ENCODE results near the gene RASSF4.

The RASSF4 gene

DNA sequence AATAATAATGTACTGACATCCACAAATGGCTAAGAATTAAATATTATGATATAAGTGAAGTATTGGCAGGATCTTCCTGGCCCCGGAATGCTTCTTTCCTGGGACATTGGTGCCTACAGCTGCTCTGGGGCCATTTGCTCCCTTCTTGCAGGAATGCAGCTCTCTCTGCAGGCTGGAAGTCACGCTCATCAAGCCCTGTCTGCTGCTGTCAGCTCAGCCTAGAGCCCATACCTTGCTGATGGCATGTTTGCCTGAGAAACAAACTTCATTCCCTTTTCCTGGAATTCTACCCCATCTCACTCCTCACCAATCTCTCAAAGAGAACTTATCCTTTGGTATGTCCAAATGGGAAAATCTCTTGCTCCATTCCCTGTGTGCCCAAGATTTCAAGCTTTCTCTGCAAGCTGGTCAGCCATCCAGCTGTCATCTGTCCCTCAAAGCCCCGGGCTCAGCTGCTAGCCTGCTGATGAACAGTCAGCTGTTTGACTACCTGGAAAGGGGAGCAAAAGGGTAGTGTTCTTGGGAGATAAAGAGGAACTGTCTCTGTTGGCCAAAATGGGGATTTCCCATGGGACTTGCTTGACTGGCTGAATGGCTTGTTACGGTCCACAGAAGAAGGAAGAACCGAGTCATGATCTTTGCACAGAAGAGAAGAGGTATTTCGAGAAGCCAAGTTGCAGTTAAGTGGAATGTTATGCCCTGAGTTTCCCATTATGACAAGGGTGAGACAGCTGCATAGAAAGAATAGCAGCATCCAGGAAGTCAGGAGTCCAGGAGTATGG, 12.0 kb upstream of the RASSF4 start:
- no peak for DNase-seq (ENCODE audit: low read depth in 2 of 2)

DNA sequence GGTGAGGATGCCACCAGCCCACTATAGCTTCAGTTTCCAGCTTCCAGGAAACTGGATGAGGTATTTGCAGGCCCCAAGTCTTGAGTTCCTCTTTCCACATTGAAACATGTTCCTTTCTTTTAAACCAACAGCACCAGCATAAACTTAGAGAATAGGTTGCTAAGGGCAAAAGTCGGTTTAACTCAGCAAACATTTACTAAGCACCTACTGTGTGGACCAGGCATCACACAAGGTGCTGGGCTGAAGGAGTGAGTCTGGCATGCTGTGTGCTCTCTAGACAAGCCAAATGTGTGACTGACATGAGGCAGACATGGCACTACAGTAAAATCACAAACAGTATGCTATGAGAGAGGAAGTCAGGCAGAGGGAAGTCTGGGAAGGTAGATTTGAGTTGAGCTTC, 11.0 kb upstream of the RASSF4 start:
- DNase-seq (ENCODE audit: low read depth in 2 of 2) = no peak

DNA sequence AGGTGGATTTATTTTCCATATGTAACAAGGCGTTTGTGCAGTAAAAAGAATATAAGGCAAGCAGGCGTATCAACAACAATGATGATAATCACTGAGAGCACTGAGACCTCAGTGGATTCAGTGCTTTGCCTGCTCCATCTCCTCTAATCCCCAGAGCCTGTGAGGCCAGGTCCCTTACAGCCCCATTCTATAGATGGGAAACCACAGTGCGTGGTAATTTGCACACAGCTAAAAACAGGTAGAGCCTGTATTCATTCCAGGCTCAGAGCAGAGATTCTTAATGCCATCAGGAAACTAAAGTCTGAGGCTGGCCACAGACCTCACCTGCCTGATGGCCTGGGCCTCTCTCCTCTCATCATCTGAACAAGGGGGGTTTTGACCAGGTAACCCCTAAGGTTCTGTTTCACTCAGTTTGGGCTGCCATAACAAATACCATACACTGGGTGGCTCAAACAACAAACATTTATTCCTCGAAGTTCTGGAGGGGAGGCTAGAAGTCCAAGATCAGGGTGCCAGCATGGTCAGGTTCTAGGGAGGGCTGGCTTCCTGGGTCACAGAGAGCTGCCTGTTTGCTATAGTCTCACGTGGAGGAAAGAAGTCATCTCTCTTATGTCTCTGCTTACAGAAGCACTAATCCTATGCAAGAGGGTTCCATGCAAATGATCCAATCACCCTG, 10.3 kb upstream of the RASSF4 start:
- DNase-seq (ENCODE audit: low read depth in 2 of 2) = no peak

DNA sequence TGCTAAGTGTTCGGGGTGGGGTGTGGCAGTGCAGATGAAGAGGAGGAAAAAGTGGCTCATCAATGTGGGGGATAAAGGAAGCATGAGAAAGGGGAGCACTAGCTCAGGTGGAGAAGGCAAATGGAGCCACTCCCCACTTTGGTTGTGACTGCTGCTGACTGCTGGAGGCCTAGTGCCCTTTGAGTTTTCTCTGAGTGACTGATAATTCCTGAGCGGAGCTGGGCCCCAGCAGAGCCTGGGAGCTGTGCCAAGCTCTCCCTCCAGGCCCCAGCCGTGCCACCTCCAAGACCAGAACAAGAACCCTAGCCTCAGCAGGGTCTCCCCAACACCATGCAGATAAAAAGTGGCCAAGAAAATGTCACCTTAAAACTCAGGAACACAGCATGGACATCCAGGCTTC, 9.7 kb upstream of the RASSF4 start:
- DNase-seq (ENCODE audit: low read depth in 2 of 2) = no peak

DNA sequence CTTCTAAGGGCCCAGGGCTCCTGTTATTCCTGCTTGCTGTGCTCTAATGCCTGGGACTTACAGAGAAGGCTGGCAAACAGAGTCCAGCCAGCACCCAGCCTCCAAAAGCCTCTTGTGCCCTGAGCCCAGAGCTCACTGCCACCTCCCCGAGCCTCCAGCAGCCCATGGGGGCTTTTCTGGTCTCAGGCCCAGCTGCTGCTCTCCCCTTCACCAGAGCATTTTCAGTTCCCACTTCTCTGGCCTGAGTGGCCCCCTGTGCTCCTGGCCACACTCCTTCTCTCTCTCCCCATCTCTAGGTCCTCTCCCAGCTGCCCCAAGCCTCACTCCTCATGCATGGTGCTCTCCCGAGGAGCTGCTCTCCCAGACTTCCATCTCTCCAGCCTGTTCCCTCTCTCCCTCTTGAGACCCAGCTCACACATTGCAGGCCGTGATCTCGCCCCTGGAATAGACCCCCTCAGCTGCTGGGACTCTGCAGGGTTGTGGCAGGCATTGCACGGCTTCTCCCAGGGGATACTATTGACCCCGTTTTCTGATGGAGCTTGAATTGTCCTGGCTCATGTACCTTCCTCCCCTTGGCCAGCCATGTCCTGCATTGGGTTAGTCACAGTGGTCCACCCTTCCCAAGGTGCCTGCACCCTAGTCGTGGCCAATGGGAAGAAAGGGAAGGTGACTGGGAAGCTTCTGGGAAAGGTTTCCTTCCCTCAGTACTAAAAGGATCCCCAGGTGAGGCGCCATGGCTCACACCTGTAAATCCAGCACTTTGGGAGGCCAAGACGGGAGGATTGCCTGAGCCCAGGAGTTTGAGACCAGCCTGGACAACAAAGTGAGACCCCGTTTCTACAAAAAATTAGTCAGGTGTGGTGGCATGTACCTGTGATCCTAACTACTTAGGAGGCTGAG, 9.0 kb upstream of the RASSF4 start:
- no peak for DNase-seq (ENCODE audit: low read depth in 2 of 2)

DNA sequence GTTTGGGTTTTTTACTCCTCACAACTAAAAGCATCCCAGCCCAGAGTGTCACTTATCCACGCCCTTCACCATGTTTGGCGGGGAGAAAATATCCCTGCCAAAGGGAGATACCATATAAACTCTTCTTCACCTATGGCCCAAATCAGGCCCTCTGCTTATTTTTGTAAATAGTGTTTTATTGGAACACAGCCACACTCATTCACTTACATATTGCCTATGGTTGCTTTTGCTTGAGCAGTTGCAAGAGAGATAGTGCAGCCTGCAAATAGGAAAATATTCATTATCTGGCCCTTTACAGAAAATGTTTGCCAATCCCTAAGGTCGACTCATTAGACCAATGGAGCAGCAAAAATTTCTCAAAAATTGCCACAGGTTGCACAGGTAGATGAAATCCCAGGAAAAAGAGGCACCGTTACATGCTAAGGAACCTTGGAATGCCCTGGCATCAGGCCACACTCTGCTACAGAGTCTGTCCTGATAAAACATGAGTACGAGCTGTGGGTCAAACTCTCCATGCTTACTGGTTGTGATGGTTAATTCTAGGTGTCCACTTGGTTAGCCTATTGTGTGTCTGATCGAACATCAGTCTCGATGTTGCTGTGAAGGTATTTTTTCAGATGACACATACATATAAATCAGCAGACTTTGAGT, 7.9 kb upstream of the RASSF4 start:
- no peak for DNase-seq (ENCODE audit: low read depth in 2 of 2)

DNA sequence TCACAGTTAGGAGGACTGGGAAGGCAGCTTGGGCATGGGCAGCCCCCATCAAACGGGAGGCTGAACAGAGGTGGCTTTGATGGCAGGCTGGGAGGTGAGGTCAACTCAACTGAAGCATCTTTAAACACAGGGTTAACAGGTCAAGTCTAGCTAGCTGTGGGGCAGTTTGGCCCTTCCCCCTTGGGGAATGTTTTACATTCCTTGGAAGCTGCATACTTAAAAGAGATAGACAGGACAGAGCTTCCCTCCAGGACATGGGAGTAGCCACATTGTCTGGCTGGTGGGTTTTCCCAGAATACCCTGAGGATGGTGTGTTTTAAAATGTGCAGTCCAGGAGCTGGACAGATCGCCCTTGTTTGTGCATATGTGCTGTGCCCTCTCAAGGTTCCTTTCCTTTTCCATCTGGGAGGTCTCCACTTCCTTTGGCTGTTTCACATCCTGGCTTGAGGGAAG, 6.8 kb upstream of the RASSF4 start:
- no peak for DNase-seq (ENCODE audit: low read depth in 2 of 2)

DNA sequence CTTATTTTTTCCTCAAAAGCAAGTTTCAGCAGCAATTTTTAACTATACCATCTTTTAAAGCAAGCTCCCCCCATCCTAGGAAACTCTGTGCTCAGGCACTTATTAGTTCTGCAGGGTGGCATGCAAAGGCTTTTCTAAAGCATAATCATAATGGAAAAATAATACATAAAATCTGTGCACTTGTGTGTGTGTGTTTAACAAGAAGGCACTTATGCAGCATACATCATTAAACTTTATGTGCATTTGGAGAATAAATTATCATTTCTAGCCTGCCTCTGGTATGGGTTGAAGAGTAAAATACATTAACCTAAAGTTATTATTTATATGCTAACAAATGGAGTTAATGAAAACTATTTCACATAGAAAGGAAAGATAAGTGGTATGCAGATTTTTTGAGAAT, 5.6 kb upstream of the RASSF4 start:
- no peak for DNase-seq (ENCODE audit: low read depth in 2 of 2)

DNA sequence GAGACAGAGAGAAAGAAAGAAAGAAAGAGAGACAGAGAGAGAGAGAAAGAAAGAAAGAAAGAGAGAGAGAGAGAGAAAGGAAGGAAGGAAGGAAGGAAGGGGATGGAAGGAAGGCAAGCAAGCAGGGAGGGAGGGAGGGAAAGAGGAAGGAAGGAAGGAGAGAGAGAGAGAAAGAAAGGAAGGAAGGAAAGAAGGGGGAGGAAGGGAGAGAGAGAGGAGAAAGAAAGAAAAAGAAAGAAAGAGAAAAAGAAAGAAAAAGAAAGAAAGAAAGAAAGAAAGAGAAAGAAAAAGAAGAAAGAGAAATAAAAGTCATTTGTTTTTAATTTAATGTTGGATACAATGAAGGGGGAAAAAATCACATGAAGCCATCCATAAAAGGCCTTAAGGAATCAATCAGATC, 4.6 kb upstream of the RASSF4 start:
- no peak for DNase-seq (ENCODE audit: low read depth in 2 of 2)

DNA sequence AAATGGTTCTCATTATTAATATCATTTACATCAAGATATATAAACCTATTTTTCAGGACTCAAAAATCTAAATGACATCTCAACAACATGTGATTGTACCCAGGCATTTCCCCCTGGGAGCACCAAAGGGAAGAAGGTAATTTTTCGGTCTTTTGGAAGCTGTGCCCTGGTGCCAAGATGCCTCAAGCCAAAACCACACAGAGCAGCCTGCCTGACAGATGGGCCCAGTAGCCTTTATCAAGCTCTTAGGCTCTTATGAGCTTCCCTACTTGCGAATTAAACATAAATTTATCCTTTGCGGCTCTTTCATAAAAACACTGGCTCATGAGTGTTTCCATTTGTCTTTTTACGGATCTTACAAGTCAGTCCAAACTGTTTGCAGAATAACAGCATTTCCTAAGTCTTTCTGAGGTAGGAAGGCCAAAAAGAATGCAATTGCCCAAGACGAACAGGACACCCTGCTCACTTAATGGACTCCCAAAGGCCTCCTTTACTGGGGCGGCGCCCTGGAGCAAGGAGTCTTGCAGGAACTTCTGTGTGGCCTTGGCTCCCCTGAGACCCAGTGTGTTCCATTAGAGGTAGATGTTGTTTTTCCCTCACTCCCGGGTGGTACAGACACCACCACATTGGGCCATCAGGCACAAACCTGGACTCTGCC, 4.1 kb upstream of the RASSF4 start:
- DNase-seq (ENCODE audit: low read depth in 2 of 2) = no peak

DNA sequence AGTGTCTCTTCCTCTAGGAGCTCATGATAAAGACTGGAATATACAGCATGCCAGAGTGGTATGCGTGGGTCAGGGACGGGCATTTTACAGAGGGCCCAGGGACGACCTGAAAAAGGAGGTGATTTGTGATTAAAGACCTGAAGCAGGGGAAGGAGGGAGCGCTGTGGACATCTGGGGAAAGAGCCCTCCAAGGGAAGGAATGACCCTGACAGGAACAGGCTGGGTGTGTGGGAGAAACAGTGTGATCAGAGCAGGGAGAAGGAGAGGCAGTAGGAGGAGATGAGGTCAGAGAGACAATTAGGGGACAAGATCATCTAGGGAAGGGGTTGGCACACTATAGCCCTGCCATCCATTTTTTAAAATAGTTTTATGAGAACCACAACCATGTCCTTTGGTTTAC, 3.4 kb upstream of the RASSF4 start:
- DNase-seq (ENCODE audit: low read depth in 2 of 2) = no peak

DNA sequence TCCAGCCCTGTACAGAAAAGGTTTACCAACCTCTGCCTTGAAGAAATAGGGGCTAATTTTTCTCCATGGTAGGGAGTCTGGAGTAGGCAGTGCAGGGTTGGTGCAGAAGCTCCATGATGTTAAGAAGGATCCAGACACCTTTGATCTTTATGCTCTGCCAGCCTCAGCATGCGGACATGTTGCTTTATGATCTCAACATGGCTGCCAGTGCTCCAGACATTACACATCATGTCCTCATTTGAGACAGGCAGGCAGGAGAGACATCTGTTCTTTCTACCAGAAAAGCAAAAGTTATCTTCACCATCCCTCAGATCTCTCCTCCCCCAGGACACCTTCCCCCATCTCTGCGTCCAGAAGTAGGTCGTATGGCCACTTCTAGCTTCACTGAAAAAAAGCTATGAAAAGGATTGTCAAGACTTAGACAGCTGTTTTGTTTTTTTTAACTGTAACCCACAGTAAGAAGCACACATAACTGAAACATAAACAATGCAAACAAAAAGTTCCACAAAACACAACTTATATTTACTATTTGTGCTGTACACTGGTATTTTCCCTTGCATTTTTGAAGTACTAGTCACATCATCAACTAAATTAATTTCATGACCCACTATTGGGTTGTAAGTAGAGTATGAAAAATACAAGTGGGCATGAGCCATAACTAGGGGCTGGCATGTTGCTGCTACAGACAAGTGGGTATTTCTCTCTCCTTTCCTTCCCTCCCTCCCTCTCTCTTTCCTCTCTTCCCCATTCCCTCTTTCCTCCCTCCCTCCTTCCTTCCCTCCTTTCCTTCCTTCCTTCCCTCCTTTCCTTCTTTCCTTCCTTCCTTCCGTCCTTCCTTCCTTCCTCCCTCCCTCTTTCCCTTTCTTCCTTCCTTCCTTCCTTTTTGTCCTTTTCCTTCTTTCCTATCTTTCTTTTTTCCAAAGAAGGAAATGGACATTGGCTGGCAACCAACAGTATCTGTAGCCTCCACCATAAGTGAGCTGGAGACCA, 2.6 kb upstream of the RASSF4 start:
- DNase-seq (ENCODE audit: low read depth in 2 of 2) = no peak

DNA sequence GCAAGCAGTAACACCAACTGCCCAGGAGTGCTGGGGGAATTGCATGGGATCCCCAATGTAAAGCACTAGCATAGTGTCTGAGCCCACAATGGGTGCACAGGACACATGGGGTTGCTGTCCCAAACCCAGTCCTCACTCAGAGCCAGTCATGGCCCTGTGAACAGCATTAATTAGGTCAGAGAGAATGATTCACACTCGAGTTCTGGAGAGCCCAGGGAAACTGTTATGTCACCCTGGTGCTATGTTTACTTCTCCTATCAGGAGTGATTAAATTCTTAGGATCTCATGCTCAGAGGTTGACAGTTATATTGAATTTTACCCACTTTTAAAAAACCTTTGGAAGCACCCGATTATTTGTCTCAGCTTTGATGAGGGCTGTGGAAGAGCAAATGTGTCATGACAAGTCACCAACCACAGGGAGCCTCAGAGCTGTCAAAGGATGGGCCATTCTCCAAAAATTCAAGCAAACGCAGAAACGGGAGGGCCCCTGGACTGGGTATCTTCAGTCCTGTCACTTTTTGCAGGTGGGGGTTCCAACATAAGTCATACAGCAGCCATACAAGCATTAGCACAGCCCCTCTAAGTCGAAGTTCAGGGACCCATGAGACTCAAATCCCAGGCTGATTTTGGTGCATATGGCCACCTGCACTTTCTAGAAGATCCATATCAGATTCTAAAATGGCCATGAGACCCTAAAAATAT, 1.3 kb upstream of the RASSF4 start:
- no peak for DNase-seq (ENCODE audit: low read depth in 2 of 2)

DNA sequence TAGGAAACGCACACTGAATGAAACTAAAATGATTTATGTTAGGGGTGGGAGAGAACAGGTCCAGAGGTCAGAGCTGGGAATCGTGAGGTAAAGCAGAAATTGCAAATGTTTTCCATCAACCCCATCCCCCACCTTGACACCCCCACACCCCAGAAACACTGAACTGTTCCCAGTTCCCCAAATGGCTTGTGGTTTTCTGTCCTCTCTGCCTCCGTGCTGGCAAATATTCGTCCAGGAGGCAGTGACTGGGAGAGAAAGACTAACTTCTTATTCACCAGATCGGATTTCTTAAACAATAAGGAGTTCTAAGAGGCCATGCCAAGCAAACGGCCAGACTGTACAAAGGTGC, 730 bp upstream of the RASSF4 start:
- DNase-seq (ENCODE audit: low read depth in 2 of 2) = no peak

DNA sequence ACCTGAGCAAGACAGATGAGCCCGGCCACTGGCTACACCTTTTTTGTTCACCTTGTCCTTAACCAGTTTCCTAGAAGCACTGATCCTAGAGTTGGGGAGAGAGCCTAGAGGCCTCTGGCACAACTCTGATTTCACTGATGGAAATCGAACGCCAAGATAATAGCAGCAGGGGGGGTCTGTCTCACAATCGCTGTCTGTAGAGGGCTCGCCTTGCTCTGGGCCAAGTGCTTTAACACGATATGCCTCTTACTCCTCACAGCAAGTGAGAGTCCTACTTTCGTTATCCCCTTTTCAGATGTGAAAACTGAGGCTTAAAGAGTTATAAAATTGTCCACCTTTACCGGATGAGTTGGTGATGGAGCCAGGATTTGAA, 472 bp downstream of the RASSF4 start:
- DNase-seq (ENCODE audit: low read depth in 2 of 2) = no peak

DNA sequence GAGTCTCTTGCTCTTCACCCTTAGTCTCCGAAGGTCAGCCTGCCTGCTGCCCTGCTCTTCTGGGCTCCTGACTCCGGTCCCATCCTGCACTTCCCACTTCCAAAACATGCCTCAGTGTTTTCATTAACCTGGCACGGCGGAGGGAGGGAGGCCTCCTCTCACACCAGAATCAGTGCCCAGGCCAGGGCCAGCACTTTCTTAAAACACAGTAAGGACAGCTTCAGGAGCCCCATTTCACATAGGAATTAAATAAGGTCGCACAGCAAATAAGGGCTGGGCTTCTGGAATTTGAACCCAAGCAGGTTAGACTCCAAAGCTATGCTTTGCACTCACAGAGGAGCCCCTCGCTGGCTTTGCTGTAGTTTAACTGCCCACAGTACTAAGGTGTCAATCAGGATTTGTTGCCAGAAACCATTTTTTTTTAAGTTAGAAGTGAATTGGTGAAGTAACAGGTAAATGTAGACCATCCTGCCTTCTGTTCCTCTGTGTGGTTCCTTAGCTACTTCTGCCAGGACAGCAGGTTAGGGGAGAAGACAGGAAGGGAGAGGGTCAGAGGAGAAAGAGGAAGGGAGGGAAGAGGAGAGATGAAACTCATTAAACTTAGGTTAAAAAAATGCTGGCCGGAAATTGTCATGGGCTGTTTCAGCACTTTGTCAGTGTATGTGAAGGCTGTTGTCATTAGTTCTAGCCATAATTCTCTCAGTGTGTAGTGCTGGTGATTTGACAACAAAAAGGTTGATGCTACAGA, 1.1 kb downstream of the RASSF4 start:
- no peak for DNase-seq (ENCODE audit: low read depth in 2 of 2)

DNA sequence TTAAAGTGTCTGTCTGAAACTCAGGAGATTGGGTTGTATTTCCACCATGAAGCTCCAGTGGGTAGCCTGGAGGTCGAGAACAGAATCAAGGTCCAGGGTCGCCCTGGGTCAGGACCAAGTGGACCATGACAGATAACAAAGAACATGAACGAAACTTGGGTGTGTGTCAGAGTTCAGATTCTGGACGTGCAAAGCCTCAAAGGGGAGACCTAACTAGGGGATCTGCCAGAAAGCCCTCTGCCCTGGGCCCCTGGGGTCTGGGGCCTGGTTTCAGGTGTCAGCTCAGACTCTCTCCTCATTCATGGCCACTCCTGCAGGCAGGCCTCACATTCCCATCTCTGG, 1.6 kb downstream of the RASSF4 start:
- DNase-seq (ENCODE audit: low read depth in 2 of 2) = no peak

DNA sequence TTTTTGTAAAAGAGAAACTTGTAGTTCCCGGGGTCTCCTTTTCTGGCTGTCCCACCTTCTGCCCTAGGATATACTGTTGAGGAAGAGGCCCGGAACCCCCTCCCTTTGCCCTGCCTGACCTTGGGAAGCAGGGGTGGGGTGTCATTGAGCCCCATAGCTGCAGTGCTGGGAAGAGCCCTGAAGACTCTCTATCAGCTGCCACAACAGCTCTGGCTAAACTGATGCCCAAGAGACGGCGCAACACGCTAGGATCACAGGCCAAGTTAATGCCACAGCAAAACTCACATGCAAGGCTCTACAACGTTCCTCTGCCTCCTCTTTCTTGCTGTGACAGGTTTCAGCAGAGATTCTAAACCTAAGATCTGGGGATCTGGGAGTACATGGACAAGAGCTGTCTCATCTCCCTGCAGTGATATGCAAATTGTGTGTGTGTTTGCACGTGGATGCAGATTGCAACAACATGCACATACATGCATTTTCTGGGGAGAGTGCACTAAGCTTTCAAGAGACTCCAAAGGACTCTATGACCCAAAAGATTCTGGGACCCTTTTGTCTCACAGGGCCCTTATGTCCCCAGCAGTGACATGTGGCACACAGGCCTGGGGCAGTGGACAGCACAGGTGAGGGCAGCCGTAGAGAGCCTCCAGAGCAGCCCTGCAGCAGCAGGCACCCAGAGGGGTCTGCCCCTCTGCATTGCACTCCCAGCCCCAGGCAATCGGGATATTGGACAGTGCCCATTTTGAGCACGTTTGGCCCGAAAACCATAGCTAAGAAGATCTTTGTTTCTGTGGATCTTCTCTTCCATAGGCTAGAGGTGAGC, 2.5 kb downstream of the RASSF4 start:
- DNase-seq (ENCODE audit: low read depth in 2 of 2) = no peak

Data from stimulated activated CD8-positive, alpha-beta memory T cell treated with anti-CD3 and anti-CD28 coated beads, Interleukin-7, amount 100 ng/mL, for 1 hour (primary cell).